HUES64 (cell line): Measurements from ENCODE around the gene LRRFIP1.

Source experiments
- H3K27ac ChIP-seq: 2 replicates; pipeline ENCODE4 v1.7.0; 2013; ENCODE audit warnings: low read depth, low read length, inconsistent platforms
- H3K27me3 ChIP-seq: 2 replicates; pipeline ENCODE4 v1.6.1; 2013; ENCODE audit warnings: mild to moderate bottlenecking, low read length; ENCODE audit not compliant: insufficient read depth
- H3K36me3 ChIP-seq: 2 replicates; pipeline ENCODE4 v1.6.1; 2013; ENCODE audit warnings: mild to moderate bottlenecking, low read length; ENCODE audit not compliant: insufficient read depth
- H3K4me1 ChIP-seq: 2 replicates; pipeline ENCODE4 v1.6.1; 2013; ENCODE audit warnings: mild to moderate bottlenecking, low read length, moderate library complexity; ENCODE audit not compliant: insufficient read depth
- H3K4me3 ChIP-seq: 2 replicates; pipeline ENCODE4 v1.5.1; 2013; ENCODE audit warnings: mild to moderate bottlenecking, low read length, moderate library complexity
- H3K9ac ChIP-seq: 2 replicates; pipeline ENCODE4 v1.6.1; 2013; ENCODE audit warnings: mild to moderate bottlenecking, low read depth, low read length
- H3K9me3 ChIP-seq: 2 replicates; pipeline ENCODE4 v1.6.1; 2013; ENCODE audit warnings: low read depth, low read length; ENCODE audit not compliant: insufficient read depth
- WGBS: fragments of 150-250, 120-280 bp; methylation state at CpG from one replicate; pipeline ENCODE4 v1.1.7; 2013; ENCODE audit warnings: missing lambda C conversion rate; 5-methylcytosine and 5-hydroxymethylcytosine counted together

LRRFIP1 gene

DNA sequence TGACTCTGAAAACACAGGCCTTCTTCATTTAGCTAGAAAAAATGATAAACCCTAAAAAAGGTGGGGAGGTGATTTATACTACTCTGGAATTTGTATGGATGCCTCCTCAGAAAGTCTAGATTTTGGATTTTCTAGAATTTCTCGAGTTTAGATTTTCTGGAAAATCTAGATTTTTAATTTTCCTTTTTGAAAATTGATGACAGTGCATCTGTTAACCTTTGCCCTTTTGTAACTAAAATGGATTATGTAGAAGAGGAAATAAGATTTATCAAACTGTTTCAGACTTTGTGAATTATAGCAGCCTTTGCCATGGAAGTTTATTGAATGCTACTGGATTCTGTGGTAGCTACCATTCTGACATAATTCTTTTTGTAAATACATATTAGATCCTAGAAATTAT is 95.6 kb downstream of the LRRFIP1 start:
- H3K4me3 ChIP-seq, result no peak overlapping the region

DNA sequence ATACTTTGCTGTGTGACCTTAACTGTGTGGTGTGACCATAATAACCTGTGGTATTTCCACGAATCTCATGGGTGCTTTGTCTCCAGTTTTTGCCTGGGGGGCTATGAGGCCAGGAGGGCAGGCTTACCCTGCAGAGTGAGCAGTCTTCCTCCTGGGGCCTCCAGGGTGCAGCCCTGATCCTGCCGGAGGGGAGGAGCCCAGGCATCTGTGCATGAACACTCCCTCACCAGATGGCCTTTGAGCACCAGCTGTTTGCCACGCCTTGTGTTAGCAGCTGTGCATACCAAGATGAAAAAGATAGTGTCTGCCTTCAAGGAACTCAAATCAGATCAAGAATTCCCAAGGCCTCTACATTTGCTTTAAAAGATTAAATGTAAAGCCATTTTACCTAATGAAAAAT is 96.2 kb downstream of the LRRFIP1 start:
- no peaks in the 10 kb centered on the region; the same call in 1 of the 2 replicates for H3K36me3 ChIP-seq
- no peak overlapping the region for H3K9ac ChIP-seq
- H3K4me3 ChIP-seq, result no peak overlapping the region
- no peaks in the 10 kb centered on the region for H3K27me3 ChIP-seq
- no peaks in the 10 kb centered on the region for H3K9me3 ChIP-seq
- WGBS, result 23% methylated on average over 3 of the region's 3 CpGs
- no peak overlapping the region for H3K27ac ChIP-seq
- H3K4me1 ChIP-seq, result peaks cover 17% of the 10 kb centered on the region

More for the DNA sequence above, 95.6 kb downstream of the LRRFIP1 start:
- no peak overlapping the region for H3K9ac ChIP-seq
- H3K36me3 ChIP-seq, result no peaks in the 10 kb centered on the region; the same call in 1 of the 2 replicates
- no peak overlapping the region for H3K27ac ChIP-seq
- no peaks in the 10 kb centered on the region for H3K27me3 ChIP-seq
- H3K9me3 ChIP-seq, result no peaks in the 10 kb centered on the region
- H3K4me1 ChIP-seq, result peaks cover 15% of the 10 kb centered on the region
- 89% methylated on average over 1 of the region's 1 CpG for WGBS

DNA sequence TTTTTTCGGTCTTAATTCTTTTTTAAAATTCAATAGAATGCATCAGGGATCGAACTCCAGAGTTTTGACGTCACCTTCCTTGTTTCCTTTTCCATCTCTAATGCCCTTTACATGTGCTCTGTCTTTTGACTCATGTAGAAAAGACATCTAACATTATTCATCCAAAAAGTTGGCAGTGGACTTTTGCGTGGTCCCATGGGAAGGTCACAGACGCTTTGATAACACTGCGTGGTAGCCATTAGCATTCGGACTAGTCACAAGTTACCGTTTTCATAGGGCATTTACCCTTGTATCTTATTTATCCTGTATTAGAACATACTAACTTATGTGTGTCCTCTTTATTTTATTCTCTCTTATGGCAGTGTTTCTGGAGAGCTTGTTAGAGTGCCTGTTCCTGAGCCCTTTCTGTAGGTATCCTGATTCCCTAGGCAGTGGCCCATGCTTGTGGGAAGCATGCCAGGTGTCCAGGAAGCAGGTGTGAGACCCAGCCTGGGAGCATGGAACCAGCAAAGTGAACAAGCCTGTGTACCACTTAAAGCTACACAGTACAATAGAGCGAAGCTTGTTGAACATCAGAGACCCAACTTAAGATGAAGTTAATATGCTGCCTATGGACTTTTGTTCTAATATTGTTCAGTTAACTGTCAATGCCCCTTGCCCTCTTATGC is 97.6 kb downstream of the LRRFIP1 start:
- H3K9ac ChIP-seq, result no peak overlapping the region
- WGBS, result 96% methylated on average over 9 of the region's 9 CpGs
- H3K27me3 ChIP-seq, result no peaks in the 10 kb centered on the region
- H3K9me3 ChIP-seq, result no peaks in the 10 kb centered on the region
- H3K4me1 ChIP-seq, result peaks cover 17% of the 10 kb centered on the region
- no peak overlapping the region for H3K4me3 ChIP-seq
- H3K36me3 ChIP-seq, result no peaks in the 10 kb centered on the region; the same call in 1 of the 2 replicates
- H3K27ac ChIP-seq, result no peak overlapping the region

DNA sequence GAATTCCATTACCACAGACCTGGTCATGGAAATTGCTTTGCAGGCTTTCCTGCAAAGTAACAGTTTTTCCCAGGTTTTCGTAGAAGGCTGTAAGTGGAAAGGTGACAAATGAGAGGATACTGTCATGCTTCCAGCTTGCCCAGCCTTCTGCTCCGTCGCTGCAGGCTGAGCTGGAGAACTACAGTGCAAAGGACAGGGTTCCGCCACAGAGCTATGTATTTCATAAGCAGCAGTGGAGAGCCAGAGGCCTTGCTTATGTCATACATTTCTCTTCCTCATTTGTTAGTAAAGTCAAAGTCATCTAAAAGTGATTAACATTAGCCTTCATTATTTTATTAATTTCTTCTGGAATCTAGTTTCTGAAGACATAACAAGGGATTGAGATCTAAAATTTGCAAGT is 98.3 kb downstream of the LRRFIP1 start:
- Histone ChIP-seq H3K36me3 (no peaks in the 10 kb centered on the region; the same call in 1 of the 2 replicates), H3K27ac (no peak overlapping the region), H3K9me3 (no peaks in the 10 kb centered on the region), H3K27me3 (no peaks in the 10 kb centered on the region), H3K4me3 (no peak overlapping the region), H3K4me1 (peaks cover 17% of the 10 kb centered on the region), H3K9ac (no peak overlapping the region)
- 94% methylated on average over 4 of the region's 4 CpGs for WGBS

DNA sequence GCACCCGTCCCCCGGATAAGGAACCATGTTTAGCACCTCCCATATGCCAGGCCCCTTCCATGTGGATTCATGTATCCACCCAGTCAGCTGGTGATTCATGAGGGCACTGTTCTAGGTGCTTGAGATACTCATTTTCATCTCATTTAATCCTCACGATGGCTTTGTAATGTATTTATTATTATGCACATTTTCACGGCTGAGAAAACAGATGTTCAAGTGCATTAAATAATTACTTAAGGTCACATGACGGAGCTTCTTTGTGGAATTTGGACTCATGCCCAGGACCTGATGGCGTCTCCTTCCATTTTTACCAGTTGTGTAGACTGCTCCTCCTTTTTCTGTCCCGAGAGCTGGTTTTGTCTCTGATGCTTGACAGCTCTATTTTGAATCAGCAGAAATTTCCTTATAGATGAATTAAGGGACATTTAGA is 99.0 kb downstream of the LRRFIP1 start:
- no peaks in the 10 kb centered on the region for H3K9me3 ChIP-seq
- H3K27me3 ChIP-seq, result no peaks in the 10 kb centered on the region
- WGBS, result 90% methylated on average over 7 of the region's 7 CpGs
- peaks cover 17% of the 10 kb centered on the region for H3K4me1 ChIP-seq
- no peak overlapping the region for H3K27ac ChIP-seq
- H3K4me3 ChIP-seq, result no peak overlapping the region
- no peaks in the 10 kb centered on the region; the same call in 1 of the 2 replicates for H3K36me3 ChIP-seq
- no peak overlapping the region for H3K9ac ChIP-seq

DNA sequence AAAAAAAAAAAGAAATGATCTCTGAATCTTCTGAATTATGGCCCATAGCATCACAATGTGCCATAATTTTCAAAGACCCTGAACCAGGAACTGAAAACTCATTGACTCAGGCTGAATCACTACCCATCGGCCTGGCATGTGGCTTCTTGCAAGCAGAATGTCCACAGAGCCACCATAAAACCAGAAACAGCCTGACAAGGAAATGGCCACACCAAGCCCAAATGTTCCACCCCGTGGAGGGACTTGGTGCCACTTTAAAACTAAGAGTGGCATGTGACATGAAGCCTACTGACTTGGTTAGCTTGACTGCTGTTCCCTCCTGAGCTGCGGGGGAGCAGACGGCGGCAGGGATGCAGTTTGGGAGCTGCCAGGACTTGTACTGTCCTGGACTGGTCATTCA is 100.0 kb downstream of the LRRFIP1 start:
- Histone ChIP-seq H3K36me3 (no peaks in the 10 kb centered on the region; the same call in 1 of the 2 replicates), H3K4me1 (peaks cover 23% of the 10 kb centered on the region), H3K9me3 (no peaks in the 10 kb centered on the region), H3K27ac (no peak overlapping the region), H3K27me3 (no peaks in the 10 kb centered on the region), H3K4me3 (no peak overlapping the region), H3K9ac (no peak overlapping the region)
- 91% methylated on average over 5 of the region's 5 CpGs for WGBS

DNA sequence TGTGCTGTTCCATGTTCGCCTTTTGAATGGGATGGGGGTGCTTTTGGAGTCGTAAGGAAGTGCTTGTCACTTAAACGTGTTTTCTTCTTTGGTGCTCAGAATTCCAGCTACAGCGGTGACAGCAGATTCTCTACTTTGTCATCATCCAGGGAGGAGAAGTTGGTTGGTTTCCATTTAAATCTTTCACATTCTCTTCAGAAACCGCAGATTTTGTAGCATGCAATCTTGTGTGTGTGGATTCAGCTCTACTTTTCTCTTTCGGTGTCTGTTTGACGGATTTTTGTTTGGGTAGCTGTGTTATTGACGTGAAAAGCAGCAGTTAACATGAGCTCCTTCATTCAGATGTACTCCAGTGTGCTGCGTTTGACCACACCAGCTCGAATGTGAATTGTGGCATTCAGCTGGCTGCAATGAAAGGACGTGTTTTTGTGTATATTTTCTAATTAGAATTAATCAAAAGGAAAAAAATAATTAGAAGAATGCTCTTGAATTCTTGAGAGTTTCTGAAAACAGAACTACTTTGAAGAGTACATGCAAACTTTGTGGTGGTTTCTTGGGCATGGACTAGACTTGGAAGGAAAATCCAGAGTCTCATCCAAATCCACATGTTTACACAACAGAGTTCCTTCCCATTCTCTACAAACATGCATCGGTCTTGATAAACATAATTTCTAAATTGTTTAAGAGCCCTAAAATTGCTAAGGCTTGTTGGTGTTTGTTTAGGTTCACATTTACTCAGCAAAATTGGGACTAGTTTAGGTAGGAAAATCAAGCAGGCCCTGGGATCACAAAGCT is 102.5 kb downstream of the LRRFIP1 start:
- H3K9me3 ChIP-seq, result no peaks in the 10 kb centered on the region
- no peak overlapping the region for H3K4me3 ChIP-seq
- no peaks in the 10 kb centered on the region; the same call in 1 of the 2 replicates for H3K36me3 ChIP-seq
- 88% methylated on average over 11 of the region's 12 CpGs for WGBS
- H3K27me3 ChIP-seq, result no peaks in the 10 kb centered on the region
- peaks cover 33% of the 10 kb centered on the region for H3K4me1 ChIP-seq
- H3K9ac ChIP-seq, result no peak overlapping the region
- no peak overlapping the region for H3K27ac ChIP-seq

DNA sequence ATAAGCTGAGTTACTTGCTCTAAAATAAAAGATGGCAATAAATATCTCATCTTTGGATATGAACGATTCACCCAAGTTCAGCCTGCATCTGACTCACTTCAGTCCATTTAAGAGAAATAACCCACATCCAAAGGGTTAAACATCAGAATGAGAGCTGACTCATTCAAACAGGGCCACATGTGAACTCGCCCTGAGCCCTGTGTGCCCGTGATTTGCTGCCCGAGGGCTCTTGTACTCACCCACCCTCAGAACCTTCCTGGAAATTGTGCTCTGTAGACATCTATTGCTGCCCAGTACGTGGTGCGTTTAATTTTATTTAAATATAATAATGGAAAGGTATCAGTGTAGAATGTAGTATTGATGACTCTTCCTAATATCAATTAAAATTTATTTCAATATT is 104.3 kb downstream of the LRRFIP1 start:
- H3K9ac ChIP-seq, result no peak overlapping the region
- H3K27ac ChIP-seq, result no peak overlapping the region
- H3K4me1 ChIP-seq, result peaks cover 42% of the 10 kb centered on the region
- H3K36me3 ChIP-seq, result peaks cover 12% of the 10 kb centered on the region
- H3K27me3 ChIP-seq, result no peaks in the 10 kb centered on the region
- no peaks in the 10 kb centered on the region for H3K9me3 ChIP-seq
- WGBS, result 57% methylated on average over 4 of the region's 6 CpGs
- H3K4me3 ChIP-seq, result no peak overlapping the region

DNA sequence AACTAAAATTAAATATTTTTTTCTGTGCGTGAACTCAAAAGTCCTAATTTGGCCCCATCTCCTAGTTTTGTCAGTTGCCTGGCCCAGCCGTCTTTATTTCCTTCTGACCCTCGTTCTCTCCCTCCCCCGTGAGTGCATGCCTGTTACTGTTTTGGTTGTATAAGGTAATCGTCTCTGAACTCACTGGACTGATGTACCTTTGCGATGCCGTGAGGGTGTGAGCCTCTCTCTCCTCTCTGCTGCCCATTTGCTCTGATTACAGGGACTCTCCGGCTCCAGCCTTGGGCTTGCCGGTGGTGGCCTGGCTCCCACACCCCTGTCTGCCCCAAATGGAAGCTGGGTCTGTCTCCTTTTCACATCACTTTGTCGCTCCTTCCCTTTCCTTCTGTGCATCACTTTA is 104.7 kb downstream of the LRRFIP1 start:
- H3K36me3 ChIP-seq, result peaks cover 12% of the 10 kb centered on the region
- no peak overlapping the region for H3K27ac ChIP-seq
- 75% methylated on average over 10 of the region's 10 CpGs for WGBS
- H3K9me3 ChIP-seq, result no peaks in the 10 kb centered on the region
- peaks cover 42% of the 10 kb centered on the region for H3K4me1 ChIP-seq
- no peak overlapping the region for H3K4me3 ChIP-seq
- no peaks in the 10 kb centered on the region for H3K27me3 ChIP-seq
- no peak overlapping the region for H3K9ac ChIP-seq

DNA sequence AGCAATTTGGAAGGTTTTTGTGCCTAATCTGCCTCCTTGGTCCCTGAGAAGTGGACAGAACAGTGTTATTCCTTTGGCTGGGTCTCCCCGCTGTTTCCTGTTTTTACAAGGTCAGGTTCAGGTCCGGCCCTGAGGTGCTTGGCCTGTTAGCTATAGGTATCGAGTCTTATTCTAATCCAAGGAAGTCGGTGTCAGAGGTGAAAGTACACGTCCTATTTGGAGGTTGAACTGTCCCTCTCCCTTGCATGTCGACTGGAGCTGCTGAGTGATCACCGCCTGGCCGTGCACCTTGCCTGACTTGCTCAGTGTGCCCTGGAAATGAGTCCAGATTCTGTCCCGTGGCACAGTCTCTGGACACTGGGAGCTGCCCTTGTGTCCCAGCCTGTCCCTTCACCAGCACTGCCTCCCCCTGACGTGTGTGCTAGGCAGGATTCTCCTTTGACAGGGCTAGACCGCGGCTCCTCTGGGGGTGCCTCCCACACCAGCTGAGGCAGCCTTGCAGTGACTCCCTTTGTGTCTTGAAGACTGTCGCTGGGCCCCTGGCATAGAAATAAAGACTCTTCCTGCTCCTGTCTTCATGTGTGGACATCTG is 105.5 kb downstream of the LRRFIP1 start:
- 65% methylated on average over 13 of the region's 13 CpGs for WGBS
- no peaks in the 10 kb centered on the region for H3K27me3 ChIP-seq
- peaks cover 12% of the 10 kb centered on the region for H3K36me3 ChIP-seq
- peaks cover 41% of the 10 kb centered on the region for H3K4me1 ChIP-seq
- no peak overlapping the region for H3K4me3 ChIP-seq
- no peak overlapping the region for H3K9ac ChIP-seq
- H3K9me3 ChIP-seq, result no peaks in the 10 kb centered on the region
- H3K27ac ChIP-seq, result no peak overlapping the region

DNA sequence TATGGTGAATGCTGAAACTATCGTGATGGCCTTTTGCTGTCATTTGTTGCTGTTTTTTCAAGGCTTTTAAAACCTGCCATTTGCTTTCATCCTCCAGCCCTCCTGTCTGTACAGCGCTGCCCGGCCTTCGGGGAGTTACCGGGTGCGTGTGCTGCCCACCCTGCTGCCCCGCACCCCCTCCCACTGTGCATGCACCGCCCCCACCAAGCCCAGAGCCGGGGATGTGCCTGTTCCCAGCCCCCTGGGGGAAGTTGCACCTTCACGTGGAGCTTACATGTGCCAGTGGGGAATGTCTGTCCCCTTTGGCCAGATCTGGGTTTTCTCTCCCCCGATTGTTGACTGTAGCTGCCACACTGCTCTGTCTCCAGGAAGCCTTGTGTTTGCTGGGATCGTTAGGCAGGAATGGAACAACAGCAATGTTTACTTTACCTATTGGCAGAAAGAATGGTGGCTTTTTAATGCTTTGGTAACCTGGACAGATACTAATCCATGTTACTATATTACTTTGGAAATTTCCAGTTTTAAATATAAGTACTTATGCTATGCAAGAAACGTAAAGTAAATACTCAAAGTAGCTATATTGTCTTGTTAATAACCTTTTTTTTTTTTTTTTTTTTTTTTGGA is 106.4 kb downstream of the LRRFIP1 start:
- Histone ChIP-seq H3K27me3 (no peaks in the 10 kb centered on the region), H3K4me3 (no peak overlapping the region), H3K9ac (no peak overlapping the region), H3K36me3 (peaks cover 12% of the 10 kb centered on the region), H3K27ac (peak overlapping the region; percentile 68; the same call in 1 of the 2 replicates), H3K9me3 (no peaks in the 10 kb centered on the region), H3K4me1 (peaks cover 39% of the 10 kb centered on the region)
- 49% methylated on average over 12 of the region's 13 CpGs for WGBS
